ENCODE measurements around the gene GRAP. TPM values are rescaled to one million over a fixed set of nuclear protein-coding genes. Genes with fewer than 3 reads are reported as not detected.
A peak's percentile ranks its signal among the peaks of the same experiment; 100 is the strongest.
"Not testable (repeated sequence)": the region's sequence is repeated elsewhere in the genome, so short reads cannot be mapped to it uniquely, and the experiment has no call there.

GRAP gene
- 0.26 TPM in 1 of 2 replicates, not detected in the other for total RNA-seq (2021)
- percentile 3 among the genes with signal in this experiment for Bru-seq, nascent RNA
- percentile 4 among the genes with signal in this experiment for BruChase-seq, experiment 1, labeled RNA remaining after a 2-hour chase
- BruChase-seq, experiment 2, labeled RNA remaining after a 6-hour chase, result percentile 0 among the genes with signal in this experiment
- long read RNA-seq, result 0 reads

- H3K27me3 ChIP-seq (replicated peaks; ENCODE audit: insufficient read depth, low read depth, low read length, poor library complexity); intact Hi-C loops (cut with micrococcal nuclease; ENCODE audit: unreplicated experiment); H3K36me3 ChIP-seq (ENCODE audit: insufficient read depth, low read length, poor library complexity, severe bottlenecking); BruUV-seq (replicated peaks); DNase-seq (ENCODE audit: low spot score); H3K27ac ChIP-seq (ENCODE audit: low read depth, low read length, poor library complexity, severe bottlenecking); H3K9me3 ChIP-seq (ENCODE audit: low read depth, low read length, poor library complexity, severe bottlenecking); H3K4me1 ChIP-seq (ENCODE audit: insufficient read depth, low read length, poor library complexity, severe bottlenecking); H3K4me3 ChIP-seq (ENCODE audit: low read depth, low read length, poor library complexity, severe bottlenecking); POLR2A ChIA-PET (ENCODE audit: low non-redundant PET); CTCF ChIA-PET: not testable (repeated sequence)
Observed at GRCh38 chr17:19046782-19047375, at the start of gene GRAP. TSS of gene GRAP (minus strand) at chr17:19046957. CDS start at chr17:19046926, 31 bp downstream.

- H3K27ac ChIP-seq (ENCODE audit: low read depth, low read length, poor library complexity, severe bottlenecking); DNase-seq (ENCODE audit: low spot score); H3K4me1 ChIP-seq (ENCODE audit: insufficient read depth, low read length, poor library complexity, severe bottlenecking); BruUV-seq (replicated peaks); CTCF ChIA-PET; H3K4me3 ChIP-seq (ENCODE audit: low read depth, low read length, poor library complexity, severe bottlenecking); intact Hi-C loops (cut with micrococcal nuclease; ENCODE audit: unreplicated experiment); H3K27me3 ChIP-seq (replicated peaks; ENCODE audit: insufficient read depth, low read depth, low read length, poor library complexity); POLR2A ChIA-PET (ENCODE audit: low non-redundant PET); H3K36me3 ChIP-seq (ENCODE audit: insufficient read depth, low read length, poor library complexity, severe bottlenecking); H3K9me3 ChIP-seq (ENCODE audit: low read depth, low read length, poor library complexity, severe bottlenecking): not testable (repeated sequence)
Observed at GRCh38 chr17:19093684-19094438, 47.1 kb upstream of the GRAP start.

GRCh38 chr17:19092737-19093683 is 46.3 kb upstream of the GRAP start:
- POLR2A ChIA-PET (ENCODE audit: low non-redundant PET); H3K4me1 ChIP-seq (ENCODE audit: insufficient read depth, low read length, poor library complexity, severe bottlenecking); intact Hi-C loops (cut with micrococcal nuclease; ENCODE audit: unreplicated experiment); H3K36me3 ChIP-seq (ENCODE audit: insufficient read depth, low read length, poor library complexity, severe bottlenecking); BruUV-seq (replicated peaks); H3K4me3 ChIP-seq (ENCODE audit: low read depth, low read length, poor library complexity, severe bottlenecking); H3K27ac ChIP-seq (ENCODE audit: low read depth, low read length, poor library complexity, severe bottlenecking); CTCF ChIA-PET; H3K27me3 ChIP-seq (replicated peaks; ENCODE audit: insufficient read depth, low read depth, low read length, poor library complexity); H3K9me3 ChIP-seq (ENCODE audit: low read depth, low read length, poor library complexity, severe bottlenecking): not testable (repeated sequence)
- DNase-seq (ENCODE audit: low spot score), result peak; percentile 0

GRCh38 chr17:19090058-19090772 is 43.5 kb upstream of the GRAP start:
- H3K27me3 ChIP-seq (replicated peaks; ENCODE audit: insufficient read depth, low read depth, low read length, poor library complexity); BruUV-seq (replicated peaks); CTCF ChIA-PET; H3K4me3 ChIP-seq (ENCODE audit: low read depth, low read length, poor library complexity, severe bottlenecking); POLR2A ChIA-PET (ENCODE audit: low non-redundant PET); H3K27ac ChIP-seq (ENCODE audit: low read depth, low read length, poor library complexity, severe bottlenecking); H3K9me3 ChIP-seq (ENCODE audit: low read depth, low read length, poor library complexity, severe bottlenecking); H3K36me3 ChIP-seq (ENCODE audit: insufficient read depth, low read length, poor library complexity, severe bottlenecking); intact Hi-C loops (cut with micrococcal nuclease; ENCODE audit: unreplicated experiment); H3K4me1 ChIP-seq (ENCODE audit: insufficient read depth, low read length, poor library complexity, severe bottlenecking); DNase-seq (ENCODE audit: low spot score): not testable (repeated sequence)

GRCh38 chr17:19088804-19089685 is 42.3 kb upstream of the GRAP start:
- BruUV-seq (replicated peaks); CTCF ChIA-PET; POLR2A ChIA-PET (ENCODE audit: low non-redundant PET); H3K36me3 ChIP-seq (ENCODE audit: insufficient read depth, low read length, poor library complexity, severe bottlenecking); DNase-seq (ENCODE audit: low spot score); intact Hi-C loops (cut with micrococcal nuclease; ENCODE audit: unreplicated experiment); H3K9me3 ChIP-seq (ENCODE audit: low read depth, low read length, poor library complexity, severe bottlenecking); H3K27me3 ChIP-seq (replicated peaks; ENCODE audit: insufficient read depth, low read depth, low read length, poor library complexity); H3K27ac ChIP-seq (ENCODE audit: low read depth, low read length, poor library complexity, severe bottlenecking); H3K4me3 ChIP-seq (ENCODE audit: low read depth, low read length, poor library complexity, severe bottlenecking); H3K4me1 ChIP-seq (ENCODE audit: insufficient read depth, low read length, poor library complexity, severe bottlenecking): not testable (repeated sequence)

GRCh38 chr17:19077386-19077785 is 30.6 kb upstream of the GRAP start:
- DNase-seq (ENCODE audit: low spot score); H3K36me3 ChIP-seq (ENCODE audit: insufficient read depth, low read length, poor library complexity, severe bottlenecking); H3K9me3 ChIP-seq (ENCODE audit: low read depth, low read length, poor library complexity, severe bottlenecking); CTCF ChIA-PET; intact Hi-C loops (cut with micrococcal nuclease; ENCODE audit: unreplicated experiment); H3K27ac ChIP-seq (ENCODE audit: low read depth, low read length, poor library complexity, severe bottlenecking); H3K27me3 ChIP-seq (replicated peaks; ENCODE audit: insufficient read depth, low read depth, low read length, poor library complexity); H3K4me1 ChIP-seq (ENCODE audit: insufficient read depth, low read length, poor library complexity, severe bottlenecking); POLR2A ChIA-PET (ENCODE audit: low non-redundant PET); BruUV-seq (replicated peaks); H3K4me3 ChIP-seq (ENCODE audit: low read depth, low read length, poor library complexity, severe bottlenecking): not testable (repeated sequence)
